HEK293 (cell line): ENCODE measurements around the gene CACNA1C.

Source experiments
- CTCF ChIA-PET: fragments of 350-600 bp; formaldehyde crosslinking; extraction: SDS; loops from one replicate; lab custom pipeline; 2021; ENCODE audit warnings: antibody characterized with exemption; lab: Yijun Ruan, JAX
- POLR2A ChIA-PET: fragments of 300-600 bp; formaldehyde crosslinking; extraction: SDS; loops from one replicate; lab custom pipeline; 2020; ENCODE audit warnings: antibody characterized with exemption, inconsistent platforms; lab: Yijun Ruan, JAX
- H3K27ac ChIP-seq: fragments of 200-500 bp; sonication (Bioruptor generic); 2 replicates; pipeline ENCODE4 v1.5.1; 2014; ENCODE audit warnings: low read depth, low read length, control low read depth, inconsistent platforms; ENCODE audit errors: extremely low read depth
- H3K36me3 ChIP-seq, 2 experiments: fragments of 200-500 bp in 1 of 2; sonication (Bioruptor generic) in 1 of 2; 1 replicate in 1 of 2; 2 replicates in 1 of 2; pipeline ENCODE4 v1.5.1; 2014 to 2017; ENCODE audit warnings: inconsistent platforms in 2 of 2, low read length in 2 of 2; ENCODE audit not compliant: control insufficient read depth in 2 of 2, insufficient read depth in 1 of 2
- H3K4me1 ChIP-seq: fragments of 200-500 bp; sonication (Bioruptor generic); 2 replicates; pipeline ENCODE4 v1.5.1; 2014; ENCODE audit warnings: mild to moderate bottlenecking, low read length, inconsistent platforms; ENCODE audit not compliant: control insufficient read depth, insufficient read depth
- H3K4me3 ChIP-seq: 2 replicates; pipeline ENCODE4 v1.5.1; 2011; ENCODE audit warnings: low read depth, mild to moderate bottlenecking, control low read depth, low read length, moderate library complexity
- H3K9me3 ChIP-seq: fragments of 200-500 bp; sonication (Bioruptor generic); 2 replicates; pipeline ENCODE4 v1.5.1; 2014; ENCODE audit warnings: low read depth, low read length, inconsistent platforms; ENCODE audit not compliant: control insufficient read depth, insufficient read depth
- GLI2 ChIP-seq: fragments of 450-650 bp; formaldehyde crosslinking; IDR thresholded peaks from 2 replicates; pipeline ENCODE4; 2017; ENCODE audit warnings: missing biosample characterization, missing genetic modification characterization, low read depth, borderline replicate concordance
- KLF7 ChIP-seq: fragments of 450-650 bp; formaldehyde crosslinking; IDR thresholded peaks from 2 replicates; pipeline ENCODE4 v1.5.1; 2016; ENCODE audit warnings: missing biosample characterization, missing genetic modification characterization, borderline replicate concordance
- TSHZ1 ChIP-seq: fragments of 450-650 bp; formaldehyde crosslinking; IDR thresholded peaks from 2 replicates; pipeline ENCODE4 v1.5.1; 2016; ENCODE audit warnings: missing biosample characterization, missing genetic modification characterization, borderline replicate concordance
- YY2 ChIP-seq: fragments of 450-650 bp; formaldehyde crosslinking; IDR thresholded peaks from 2 replicates; pipeline ENCODE4 v1.5.1; 2016; ENCODE audit warnings: missing biosample characterization, missing genetic modification characterization
- ZBTB48 ChIP-seq: fragments of 450-650 bp; formaldehyde crosslinking; IDR thresholded peaks from 2 replicates; pipeline ENCODE4 v1.5.1; 2016; ENCODE audit warnings: missing biosample characterization, missing genetic modification characterization
- ZEB2 ChIP-seq: fragments of 450-650 bp; formaldehyde crosslinking; IDR thresholded peaks from 2 replicates; pipeline ENCODE4 v1.5.1; 2016; ENCODE audit warnings: missing biosample characterization, missing genetic modification characterization
- ZNF112 ChIP-seq: fragments of 450-650 bp; formaldehyde crosslinking; IDR thresholded peaks from 2 replicates; pipeline ENCODE4 v1.5.0; 2017; ENCODE audit warnings: missing biosample characterization, missing genetic modification characterization
- ZNF121 ChIP-seq: fragments of 450-650 bp; formaldehyde crosslinking; IDR thresholded peaks from 2 replicates; pipeline ENCODE4 v1.5.1; 2016; ENCODE audit warnings: missing biosample characterization, missing genetic modification characterization
- ZNF239 ChIP-seq: fragments of 450-650 bp; formaldehyde crosslinking; IDR thresholded peaks from 2 replicates; pipeline ENCODE4 v1.5.1; 2016; ENCODE audit warnings: missing biosample characterization, missing genetic modification characterization
- ZNF248 ChIP-seq: fragments of 450-650 bp; formaldehyde crosslinking; IDR thresholded peaks from 2 replicates; pipeline ENCODE4 v1.5.1; 2017; ENCODE audit warnings: missing biosample characterization, missing genetic modification characterization
- ZNF280C ChIP-seq: fragments of 450-650 bp; formaldehyde crosslinking; IDR thresholded peaks from 2 replicates; pipeline ENCODE4 v1.5.1; 2016; ENCODE audit warnings: missing biosample characterization, missing genetic modification characterization
- ZNF324 ChIP-seq: fragments of 450-650 bp; formaldehyde crosslinking; IDR thresholded peaks from 2 replicates; pipeline ENCODE4 v1.5.1; 2016; ENCODE audit warnings: missing biosample characterization, missing genetic modification characterization
- ZNF354C ChIP-seq: fragments of 450-650 bp; formaldehyde crosslinking; IDR thresholded peaks from 2 replicates; pipeline ENCODE4 v1.5.1; 2016; ENCODE audit warnings: missing biosample characterization, missing genetic modification characterization, low read depth, borderline replicate concordance
- ZNF48 ChIP-seq: fragments of 450-650 bp; formaldehyde crosslinking; IDR thresholded peaks from 2 replicates; pipeline ENCODE4 v1.5.1; 2016; ENCODE audit warnings: missing biosample characterization, missing genetic modification characterization
- ZNF558 ChIP-seq: fragments of 450-650 bp; formaldehyde crosslinking; IDR thresholded peaks from 2 replicates; pipeline ENCODE4 v1.5.1; 2016; ENCODE audit warnings: missing biosample characterization, missing genetic modification characterization
- ZNF571 ChIP-seq: fragments of 450-650 bp; formaldehyde crosslinking; IDR thresholded peaks from 2 replicates; pipeline ENCODE4 v1.5.0; 2017; ENCODE audit warnings: missing biosample characterization, missing genetic modification characterization
- ZNF580 ChIP-seq: fragments of 450-650 bp; formaldehyde crosslinking; IDR thresholded peaks from 2 replicates; pipeline ENCODE4 v1.5.1; 2016; ENCODE audit warnings: missing biosample characterization, missing genetic modification characterization
- ZNF610 ChIP-seq: fragments of 450-650 bp; formaldehyde crosslinking; IDR thresholded peaks from 2 replicates; pipeline ENCODE4 v1.5.1; 2016; ENCODE audit warnings: missing biosample characterization, missing genetic modification characterization, borderline replicate concordance
- ZNF621 ChIP-seq: fragments of 450-650 bp; formaldehyde crosslinking; IDR thresholded peaks from 2 replicates; pipeline ENCODE4 v1.5.1; 2017; ENCODE audit warnings: missing biosample characterization, missing genetic modification characterization
- ZNF624 ChIP-seq: fragments of 450-650 bp; formaldehyde crosslinking; IDR thresholded peaks from 2 replicates; pipeline ENCODE4 v1.5.1; 2017; ENCODE audit warnings: missing biosample characterization, missing genetic modification characterization
- ZNF658 ChIP-seq: fragments of 450-650 bp; formaldehyde crosslinking; IDR thresholded peaks from 2 replicates; pipeline ENCODE4; 2016; ENCODE audit warnings: missing biosample characterization, missing genetic modification characterization
- ZNF664 ChIP-seq: fragments of 450-650 bp; formaldehyde crosslinking; IDR thresholded peaks from 2 replicates; pipeline ENCODE4 v1.5.1; 2016; ENCODE audit warnings: missing biosample characterization, missing genetic modification characterization
- ZNF768 ChIP-seq: fragments of 450-650 bp; formaldehyde crosslinking; IDR thresholded peaks from 2 replicates; pipeline ENCODE4 v1.5.1; 2018; ENCODE audit warnings: missing biosample characterization, mild to moderate bottlenecking, missing genetic modification characterization
- ZNF837 ChIP-seq: fragments of 450-650 bp; formaldehyde crosslinking; IDR thresholded peaks from 2 replicates; pipeline ENCODE4 v1.5.1; 2016; ENCODE audit warnings: missing biosample characterization, missing genetic modification characterization
- ZSCAN4 ChIP-seq: fragments of 450-650 bp; formaldehyde crosslinking; IDR thresholded peaks from 2 replicates; pipeline ENCODE4 v1.5.1; 2017; ENCODE audit warnings: missing biosample characterization, missing genetic modification characterization
- ZXDB ChIP-seq: fragments of 450-650 bp; formaldehyde crosslinking; IDR thresholded peaks from 2 replicates; pipeline ENCODE4 v1.5.1; 2016; ENCODE audit warnings: missing biosample characterization, missing genetic modification characterization

The CACNA1C gene

GRCh38 chr12:2043054-2043453 lies 9.7 kb upstream of the CACNA1C start:
- Histone ChIP-seq H3K27ac (no peak overlapping the region), H3K9me3 (no peaks in the 10 kb centered on the region)
- TF ChIP-seq ZNF354C (tag by site-specific recombination) (no peak), ZXDB (tag by site-specific recombination) (no peak), ZEB2 (tag by site-specific recombination) (no peak), ZSCAN4 (tag by site-specific recombination) (no peak), ZNF48 (tag by site-specific recombination) (no peak), ZNF658 (tag by site-specific recombination) (no peak), KLF7 (tag by site-specific recombination) (no peak), ZNF624 (tag by site-specific recombination) (no peak), ZNF558 (tag by site-specific recombination) (no peak), ZNF239 (no peak), YY2 (tag by site-specific recombination) (no peak), ZNF571 (tag by site-specific recombination) (no peak), ZNF610 (tag by site-specific recombination) (no peak), ZNF621 (no peak), ZNF768 (no peak), GLI2 (no peak), TSHZ1 (tag by site-specific recombination) (no peak), ZNF580 (tag by site-specific recombination) (no peak)
- TF ChIP-seq, all 188 proteins: peak for 0
- ChIA-PET CTCF (no interaction called here), POLR2A (no interaction called here)
- Histone ChIP-seq H3K4me1 (no peaks in the 10 kb centered on the region), H3K36me3 (no peaks in the 10 kb centered on the region), H3K4me3 (no peak overlapping the region)

- TF ChIP-seq ZNF112 (no peak), ZNF248 (tag by site-specific recombination) (no peak), ZNF121 (no peak), ZNF664 (no peak), ZNF280C (tag by site-specific recombination) (no peak), ZBTB48 (no peak), ZNF837 (tag by site-specific recombination) (no peak), ZNF324 (tag by site-specific recombination) (no peak)
- TF ChIP-seq, all 188 proteins: peak for 0
- ChIA-PET POLR2A (no interaction called here), CTCF (interaction anchor here (0.7 kb wide), 2 partner anchors 8 to 535 kb away, joined by 3 to 6 read pairs; no protein-coding TSS in a partner anchor)
- Histone ChIP-seq H3K27ac (no peak overlapping the region), H3K36me3 (no peaks in the 10 kb centered on the region), H3K9me3 (no peaks in the 10 kb centered on the region), H3K4me3 (no peak overlapping the region), H3K4me1 (no peaks in the 10 kb centered on the region)
Observed at GRCh38 chr12:2044165-2044564, 8.6 kb upstream of the CACNA1C start.
